SH-SY5Y (cell line): ENCODE measurements around the gene USP50.

Experiments used
- GATA2 ChIP-seq: IDR thresholded peaks from 2 replicates; pipeline ENCODE4 v1.6.1; 2011; ENCODE audit warnings: mild to moderate bottlenecking, low read depth, low read length
- GATA3 ChIP-seq: IDR thresholded peaks from 2 replicates; pipeline ENCODE4 v1.6.1; 2011; ENCODE audit warnings: low read depth, mild to moderate bottlenecking, low read length, moderate library complexity

DNA sequence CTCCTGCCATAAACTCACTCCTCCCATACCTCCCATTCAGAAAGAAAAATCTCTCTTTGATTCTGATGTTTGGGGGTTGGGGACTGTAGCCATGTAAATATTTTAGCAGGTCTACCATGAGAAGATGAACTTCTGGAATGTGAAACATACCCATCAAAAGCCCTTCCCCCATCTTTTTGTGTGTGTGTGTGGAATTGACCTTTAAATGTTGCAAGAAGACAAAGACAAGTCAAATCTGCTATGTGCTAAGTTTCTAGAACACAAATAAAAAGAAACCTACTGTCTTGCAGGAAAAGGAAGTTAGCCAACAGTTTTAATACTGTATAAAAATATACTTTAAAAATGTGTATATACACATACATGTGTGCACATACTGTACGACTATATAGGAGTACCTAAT is 29.7 kb upstream of the USP50 start:
- TF ChIP-seq GATA2, result no peak
- no peak for TF ChIP-seq GATA3
